OCI-LY1 (cell line): ENCODE results near the gene NHSL2.
"Not testable (repeated sequence)": the region's sequence is repeated elsewhere in the genome, so short reads cannot be mapped to it uniquely, and the experiment has no call there.

ENCODE experiments used
- H2AFZ ChIP-seq: fragments of 200-600 bp; sonication (generic), shearing (Covaris generic); 2 replicates; pipeline ENCODE4 v1.6.0; 2014; ENCODE audit warnings: antibody characterized with exemption, mild to moderate bottlenecking, low read length
- H3F3A ChIP-seq: fragments of 200-600 bp; sonication (generic), shearing (Covaris generic); 2 replicates; pipeline ENCODE4 v1.6.0; 2014; ENCODE audit warnings: mild to moderate bottlenecking, antibody characterized with exemption, low read length, moderate library complexity; ENCODE audit not compliant: insufficient read depth
- H3K27ac ChIP-seq: fragments of 200-600 bp; sonication (generic); 2 replicates; pipeline ENCODE4 v1.5.1; 2014; ENCODE audit warnings: low read length, mixed run types, mild to moderate bottlenecking, low read depth; ENCODE audit not compliant: poor library complexity, severe bottlenecking
- H3K27me3 ChIP-seq: fragments of 200-600 bp; sonication (generic); 2 replicates; pipeline ENCODE4 v1.6.0; 2014; ENCODE audit warnings: antibody characterized with exemption, mild to moderate bottlenecking, low read length, moderate library complexity; ENCODE audit not compliant: insufficient read depth
- H3K36me3 ChIP-seq: fragments of 200-600 bp; sonication (generic); 2 replicates; pipeline ENCODE4 v1.6.1; 2014; ENCODE audit warnings: mild to moderate bottlenecking, antibody characterized with exemption, low read length, moderate library complexity, mixed read lengths; ENCODE audit not compliant: insufficient read depth
- H3K4me1 ChIP-seq: fragments of 200-600 bp; sonication (generic); 2 replicates; pipeline ENCODE4 v1.5.1; 2014; ENCODE audit warnings: mild to moderate bottlenecking, low read length, moderate library complexity; ENCODE audit not compliant: insufficient read depth, severe bottlenecking
- H3K4me2 ChIP-seq: fragments of 200-600 bp; sonication (generic), shearing (Covaris generic); 2 replicates; pipeline ENCODE4 v1.6.1; 2014; ENCODE audit warnings: low read length
- H3K4me3 ChIP-seq: fragments of 200-600 bp; sonication (generic); 2 replicates; pipeline ENCODE4 v1.5.1; 2014; ENCODE audit warnings: low read length, low read depth, mild to moderate bottlenecking, mixed read lengths; ENCODE audit not compliant: poor library complexity, severe bottlenecking
- H3K79me2 ChIP-seq: fragments of 200-600 bp; shearing (Covaris generic); 2 replicates; pipeline ENCODE4 v1.6.1; 2016; ENCODE audit warnings: mixed run types, low read length, mixed read lengths; ENCODE audit not compliant: insufficient read depth
- H3K9ac ChIP-seq: fragments of 200-600 bp; sonication (generic), shearing (Covaris generic); 2 replicates; pipeline ENCODE4 v1.6.1; 2014; ENCODE audit warnings: mild to moderate bottlenecking, low read length, mixed read lengths
- H3K9me2 ChIP-seq: fragments of 200-600 bp; sonication (generic), shearing (Covaris generic); 2 replicates; pipeline ENCODE4 v1.6.1; 2014; ENCODE audit warnings: low read depth, mild to moderate bottlenecking, low read length, mixed read lengths
- H3K9me3 ChIP-seq: fragments of 200-600 bp; shearing (Covaris generic); 2 replicates; pipeline ENCODE4 v1.6.1; 2014; ENCODE audit warnings: low read length, mixed read lengths
- H4K20me1 ChIP-seq: fragments of 200-600 bp; sonication (generic), shearing (Covaris generic); 2 replicates; pipeline ENCODE4 v1.6.0; 2016; ENCODE audit warnings: mild to moderate bottlenecking, low read length; ENCODE audit not compliant: insufficient read depth
- EZH2 ChIP-seq: fragments of 200-600 bp; sonication (generic), shearing (Covaris generic); IDR thresholded peaks from 2 replicates; pipeline ENCODE4 v1.8.0; 2017; ENCODE audit warnings: borderline replicate concordance, mixed run types, mild to moderate bottlenecking, antibody characterized with exemption, low read length, moderate library complexity, mixed read lengths
- TF ChIP-seq, protein P1 (sequence below): fragments of 200-600 bp; sonication (generic), shearing (Covaris generic); IDR thresholded peaks from 2 replicates; pipeline ENCODE4 v1.5.1; 2017; ENCODE audit warnings: mild to moderate bottlenecking, antibody characterized with exemption, low read length, moderate library complexity, mixed read lengths

The NHSL2 gene

DNA sequence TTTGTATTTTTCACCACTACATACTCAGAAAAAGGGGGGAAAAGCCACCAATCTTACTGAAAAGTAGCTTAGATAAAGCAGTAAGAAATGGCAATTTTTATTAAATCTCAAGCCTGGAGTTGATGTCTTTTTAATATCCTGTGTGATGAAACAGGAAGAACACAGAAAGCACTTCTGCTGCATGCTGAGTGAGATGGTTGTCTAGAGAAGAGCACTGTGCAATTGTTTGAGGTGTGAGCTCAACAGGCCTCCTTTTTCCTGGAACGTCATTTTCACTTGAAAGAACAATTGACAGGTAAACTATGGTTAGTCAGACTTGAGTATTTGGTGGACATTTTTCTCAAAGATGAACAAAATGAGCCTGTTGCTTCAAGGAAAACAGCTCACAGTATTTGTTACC is 147.2 kb downstream of the NHSL2 start:
- Histone ChIP-seq H2AFZ (no peak overlapping the region), H3K4me3 (no peak overlapping the region), H3K36me3 (no peaks in the 10 kb centered on the region), H4K20me1 (no peaks in the 10 kb centered on the region), H3K4me1 (no peaks in the 10 kb centered on the region), H3K79me2 (no peaks in the 10 kb centered on the region), H3K27me3 (no peaks in the 10 kb centered on the region), H3K9me2 (no peaks in the 10 kb centered on the region), H3K27ac (no peak overlapping the region), H3K4me2 (no peak overlapping the region), H3K9me3 (no peaks in the 10 kb centered on the region), H3F3A (no peaks in the 10 kb centered on the region), H3K9ac (no peak overlapping the region)
- no peak for TF ChIP-seq EZH2
- TF ChIP-seq, protein P1, sequence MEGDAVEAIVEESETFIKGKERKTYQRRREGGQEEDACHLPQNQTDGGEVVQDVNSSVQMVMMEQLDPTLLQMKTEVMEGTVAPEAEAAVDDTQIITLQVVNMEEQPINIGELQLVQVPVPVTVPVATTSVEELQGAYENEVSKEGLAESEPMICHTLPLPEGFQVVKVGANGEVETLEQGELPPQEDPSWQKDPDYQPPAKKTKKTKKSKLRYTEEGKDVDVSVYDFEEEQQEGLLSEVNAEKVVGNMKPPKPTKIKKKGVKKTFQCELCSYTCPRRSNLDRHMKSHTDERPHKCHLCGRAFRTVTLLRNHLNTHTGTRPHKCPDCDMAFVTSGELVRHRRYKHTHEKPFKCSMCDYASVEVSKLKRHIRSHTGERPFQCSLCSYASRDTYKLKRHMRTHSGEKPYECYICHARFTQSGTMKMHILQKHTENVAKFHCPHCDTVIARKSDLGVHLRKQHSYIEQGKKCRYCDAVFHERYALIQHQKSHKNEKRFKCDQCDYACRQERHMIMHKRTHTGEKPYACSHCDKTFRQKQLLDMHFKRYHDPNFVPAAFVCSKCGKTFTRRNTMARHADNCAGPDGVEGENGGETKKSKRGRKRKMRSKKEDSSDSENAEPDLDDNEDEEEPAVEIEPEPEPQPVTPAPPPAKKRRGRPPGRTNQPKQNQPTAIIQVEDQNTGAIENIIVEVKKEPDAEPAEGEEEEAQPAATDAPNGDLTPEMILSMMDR: no peak

DNA sequence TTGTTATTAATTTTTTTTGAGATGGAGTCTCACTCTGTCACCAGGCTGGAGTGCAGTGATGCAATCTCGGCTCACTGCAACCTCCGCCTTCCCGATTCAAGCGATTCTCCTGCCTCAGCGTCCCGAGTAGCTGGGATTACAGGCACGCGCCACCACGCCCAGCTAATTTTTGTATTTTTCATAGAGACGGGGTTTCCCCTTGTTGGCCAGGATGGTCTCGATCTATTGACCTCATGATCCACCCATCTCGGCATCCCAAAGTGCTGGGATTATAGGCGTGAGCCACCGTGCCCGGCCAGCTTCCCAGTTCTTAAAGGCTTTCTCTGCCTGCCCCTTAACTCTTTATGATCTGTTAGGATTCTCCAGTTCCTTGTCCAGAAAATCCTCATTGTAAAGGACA is 147.7 kb downstream of the NHSL2 start:
- H3K4me1 ChIP-seq, H3F3A ChIP-seq, H3K27me3 ChIP-seq, H3K9me3 ChIP-seq, H3K27ac ChIP-seq, H3K9ac ChIP-seq, H4K20me1 ChIP-seq, H3K36me3 ChIP-seq, H3K9me2 ChIP-seq, H3K4me2 ChIP-seq, H3K79me2 ChIP-seq, H2AFZ ChIP-seq, H3K4me3 ChIP-seq: not testable (repeated sequence)

DNA sequence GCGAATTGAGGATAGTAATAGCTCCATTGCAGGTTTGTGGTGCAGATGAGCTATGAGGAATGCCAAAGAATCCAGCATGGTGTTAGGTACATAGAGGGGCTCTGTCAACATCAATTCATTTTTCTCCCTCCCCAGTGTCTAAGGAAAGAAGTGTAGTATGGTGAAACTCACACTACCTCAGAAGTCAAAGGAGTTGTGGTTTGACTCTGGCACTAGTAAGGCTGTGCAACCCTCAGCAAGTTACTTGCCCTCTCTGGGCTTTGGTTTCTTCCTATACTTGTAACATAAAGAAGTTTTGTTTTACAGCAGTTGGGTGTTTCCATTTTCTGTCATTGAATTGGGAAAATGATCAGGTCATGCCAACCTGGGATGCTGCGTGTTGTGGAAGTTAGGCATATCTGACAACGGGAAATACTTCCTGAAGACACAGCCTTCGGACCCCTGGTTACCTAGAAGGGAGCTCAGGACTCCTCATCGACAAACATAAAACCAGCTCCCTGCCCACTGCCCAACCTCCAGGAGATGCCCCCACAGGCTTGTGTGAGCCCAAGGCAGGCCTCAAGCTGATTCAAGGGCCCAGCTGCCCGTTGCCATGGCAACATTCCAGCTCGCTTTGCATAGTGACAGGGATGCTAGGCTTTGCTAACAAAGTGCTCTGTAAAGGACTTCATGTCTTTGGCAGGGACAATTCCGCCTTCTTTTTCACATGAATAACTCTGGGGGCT is 149.7 kb downstream of the NHSL2 start:
- H3K36me3 ChIP-seq: no peaks in the 10 kb centered on the region

More for the DNA sequence above, 149.7 kb downstream of the NHSL2 start:
- TF ChIP-seq, protein P1: no peak
- no peak for TF ChIP-seq EZH2
- Histone ChIP-seq H3K9ac (no peak overlapping the region), H3K79me2 (no peaks in the 10 kb centered on the region), H3K27me3 (no peaks in the 10 kb centered on the region), H3F3A (no peaks in the 10 kb centered on the region), H3K27ac (no peak overlapping the region), H3K4me1 (no peaks in the 10 kb centered on the region), H2AFZ (no peak overlapping the region), H3K4me2 (no peak overlapping the region), H4K20me1 (no peaks in the 10 kb centered on the region), H3K9me3 (no peaks in the 10 kb centered on the region), H3K4me3 (no peak overlapping the region), H3K9me2 (no peaks in the 10 kb centered on the region)
